ENCODE data around the gene MAPK11. TPM values are rescaled to one million over a fixed set of nuclear protein-coding genes. Genes with fewer than 3 reads are reported as not detected.

MAPK11 gene
- total RNA-seq, 1 donor from 2014 or later = 8.4 TPM

DNA sequence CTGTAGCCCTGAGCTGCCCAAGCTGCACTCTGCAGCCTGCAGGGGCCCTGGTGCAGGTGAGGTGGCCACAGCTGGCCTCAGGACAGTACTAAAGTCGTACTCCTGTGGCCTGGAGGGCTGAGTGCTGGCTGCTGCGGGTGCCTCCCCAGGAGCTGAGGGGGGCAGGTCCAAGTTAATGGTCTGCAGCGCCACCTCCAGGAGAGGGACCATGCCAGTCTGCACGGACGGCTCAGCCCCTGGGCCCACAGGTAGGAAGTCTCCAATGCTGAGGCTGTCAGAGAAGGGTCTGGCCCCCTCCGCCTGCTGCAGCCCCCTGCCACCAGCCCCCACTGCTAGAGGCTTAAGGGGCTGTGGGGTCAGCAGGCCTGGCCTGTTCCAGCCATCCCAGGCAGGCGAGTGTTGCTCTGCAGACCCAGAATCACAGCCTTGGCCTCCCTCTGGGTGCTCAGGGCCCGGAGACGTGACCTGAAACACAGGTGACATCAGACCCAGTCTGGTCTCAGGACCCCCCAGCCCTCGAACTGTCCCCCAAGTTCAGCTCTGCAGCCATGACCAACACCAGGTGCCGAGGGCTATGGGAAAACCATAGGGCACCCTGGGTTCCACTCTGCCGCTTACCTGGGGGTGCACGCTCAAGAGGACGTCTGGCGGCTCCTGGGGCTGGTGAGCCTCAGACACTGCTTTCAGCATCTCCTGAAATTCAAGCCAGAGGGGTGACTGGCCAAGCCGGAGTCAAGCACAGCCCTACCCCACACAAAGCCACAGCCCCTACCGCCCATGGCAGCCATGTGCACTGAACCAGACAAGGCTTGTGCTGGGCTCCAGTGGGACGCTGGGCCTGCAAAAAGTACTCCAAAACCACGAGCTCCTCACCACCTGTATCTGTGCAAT lies 48.5 kb downstream of the MAPK11 start:
- TF ChIP-seq, protein P1, sequence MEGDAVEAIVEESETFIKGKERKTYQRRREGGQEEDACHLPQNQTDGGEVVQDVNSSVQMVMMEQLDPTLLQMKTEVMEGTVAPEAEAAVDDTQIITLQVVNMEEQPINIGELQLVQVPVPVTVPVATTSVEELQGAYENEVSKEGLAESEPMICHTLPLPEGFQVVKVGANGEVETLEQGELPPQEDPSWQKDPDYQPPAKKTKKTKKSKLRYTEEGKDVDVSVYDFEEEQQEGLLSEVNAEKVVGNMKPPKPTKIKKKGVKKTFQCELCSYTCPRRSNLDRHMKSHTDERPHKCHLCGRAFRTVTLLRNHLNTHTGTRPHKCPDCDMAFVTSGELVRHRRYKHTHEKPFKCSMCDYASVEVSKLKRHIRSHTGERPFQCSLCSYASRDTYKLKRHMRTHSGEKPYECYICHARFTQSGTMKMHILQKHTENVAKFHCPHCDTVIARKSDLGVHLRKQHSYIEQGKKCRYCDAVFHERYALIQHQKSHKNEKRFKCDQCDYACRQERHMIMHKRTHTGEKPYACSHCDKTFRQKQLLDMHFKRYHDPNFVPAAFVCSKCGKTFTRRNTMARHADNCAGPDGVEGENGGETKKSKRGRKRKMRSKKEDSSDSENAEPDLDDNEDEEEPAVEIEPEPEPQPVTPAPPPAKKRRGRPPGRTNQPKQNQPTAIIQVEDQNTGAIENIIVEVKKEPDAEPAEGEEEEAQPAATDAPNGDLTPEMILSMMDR (conservative IDR thresholded peaks at IDR 0.05; ENCODE audit: low read depth, low read length) = no peak
- H3K4me3 ChIP-seq (ENCODE audit: low read depth, low read length) = no peak overlapping the region
- DNase-seq (ENCODE audit: low read depth) = no peak

DNA sequence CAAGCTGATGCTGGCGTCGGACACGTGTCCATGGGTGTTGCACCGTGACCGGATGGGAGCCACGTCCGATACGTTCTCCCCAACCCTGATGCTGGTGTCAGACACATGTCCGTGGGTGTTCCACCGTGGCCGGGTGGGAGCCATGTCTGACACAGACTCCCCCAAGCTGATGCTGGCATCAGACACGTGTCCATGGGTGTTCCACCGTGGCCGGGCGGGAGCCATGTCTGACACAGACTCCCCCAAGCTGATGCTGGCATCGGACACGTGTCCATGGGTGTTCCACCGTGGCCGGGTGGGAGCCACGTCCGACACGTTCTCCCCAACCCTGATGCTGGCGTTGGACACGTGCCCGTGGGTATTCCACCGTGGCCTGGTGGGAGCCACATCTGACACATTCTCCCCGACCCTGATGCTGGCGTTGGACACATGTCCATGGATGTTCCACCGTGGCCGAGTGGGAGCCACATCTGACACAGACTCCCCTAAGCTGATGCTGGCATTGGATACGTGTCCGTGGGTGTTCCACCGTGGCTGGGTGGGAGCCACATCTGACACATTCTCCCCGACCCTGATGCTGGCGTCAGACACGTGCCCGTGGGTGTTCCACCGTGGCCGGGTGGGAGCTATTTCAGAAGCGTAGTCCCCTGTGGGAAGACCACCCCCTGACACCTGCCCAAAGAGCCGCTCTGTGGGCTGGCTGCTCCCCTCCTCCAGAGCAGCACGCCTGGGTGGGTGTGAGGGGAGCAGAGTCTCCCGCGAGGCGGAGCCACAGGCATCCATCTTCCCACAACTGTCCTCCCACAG lies 49.4 kb downstream of the MAPK11 start:
- TF ChIP-seq, protein P1 (conservative IDR thresholded peaks at IDR 0.05; ENCODE audit: low read depth, low read length) = no peak
- no peak overlapping the region for H3K4me3 ChIP-seq (ENCODE audit: low read depth, low read length)
- DNase-seq (ENCODE audit: low read depth) = no peak

DNA sequence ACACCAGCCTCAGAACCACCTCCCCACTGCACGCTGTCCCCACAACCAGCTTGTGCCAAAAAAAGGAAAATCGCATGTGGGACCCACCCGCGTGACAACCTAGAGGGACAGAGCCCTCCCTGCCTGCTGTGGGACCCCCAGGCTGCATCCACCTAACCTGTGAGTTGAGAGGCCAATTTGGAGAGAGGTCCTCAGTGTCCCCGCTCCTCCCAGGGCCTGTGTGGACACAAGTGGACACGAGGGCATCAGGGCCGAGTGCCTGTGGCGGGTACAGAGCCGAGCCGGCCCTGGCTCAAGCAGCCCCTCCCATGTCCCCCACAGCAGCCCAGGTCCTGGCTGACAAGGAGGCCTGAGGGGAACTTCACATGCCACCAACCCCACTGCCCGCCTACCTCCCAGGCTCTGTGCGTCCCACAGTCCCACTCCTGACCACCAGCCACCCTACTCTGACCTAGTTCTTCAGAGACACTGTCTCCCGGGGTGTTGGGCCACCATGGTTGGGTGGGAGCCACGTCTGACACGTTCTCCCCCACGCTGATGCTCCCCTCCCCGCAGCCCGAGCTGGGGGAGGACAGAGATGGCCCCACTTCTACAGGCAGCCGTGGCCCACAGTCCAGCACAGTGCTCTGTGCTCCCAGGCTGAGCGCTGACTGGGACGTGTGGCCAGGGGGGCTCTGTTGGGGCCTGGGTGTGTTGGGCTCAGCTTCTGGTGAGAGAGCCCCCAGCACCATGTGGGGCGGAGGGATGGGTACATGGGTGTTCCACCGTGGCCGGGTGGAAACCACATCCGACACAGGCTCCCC lies 50.2 kb downstream of the MAPK11 start:
- TF ChIP-seq, protein P1 (conservative IDR thresholded peaks at IDR 0.05; ENCODE audit: low read depth, low read length) = no peak
- no peak for DNase-seq (ENCODE audit: low read depth)
- no peak overlapping the region for H3K4me3 ChIP-seq (ENCODE audit: low read depth, low read length)

DNA sequence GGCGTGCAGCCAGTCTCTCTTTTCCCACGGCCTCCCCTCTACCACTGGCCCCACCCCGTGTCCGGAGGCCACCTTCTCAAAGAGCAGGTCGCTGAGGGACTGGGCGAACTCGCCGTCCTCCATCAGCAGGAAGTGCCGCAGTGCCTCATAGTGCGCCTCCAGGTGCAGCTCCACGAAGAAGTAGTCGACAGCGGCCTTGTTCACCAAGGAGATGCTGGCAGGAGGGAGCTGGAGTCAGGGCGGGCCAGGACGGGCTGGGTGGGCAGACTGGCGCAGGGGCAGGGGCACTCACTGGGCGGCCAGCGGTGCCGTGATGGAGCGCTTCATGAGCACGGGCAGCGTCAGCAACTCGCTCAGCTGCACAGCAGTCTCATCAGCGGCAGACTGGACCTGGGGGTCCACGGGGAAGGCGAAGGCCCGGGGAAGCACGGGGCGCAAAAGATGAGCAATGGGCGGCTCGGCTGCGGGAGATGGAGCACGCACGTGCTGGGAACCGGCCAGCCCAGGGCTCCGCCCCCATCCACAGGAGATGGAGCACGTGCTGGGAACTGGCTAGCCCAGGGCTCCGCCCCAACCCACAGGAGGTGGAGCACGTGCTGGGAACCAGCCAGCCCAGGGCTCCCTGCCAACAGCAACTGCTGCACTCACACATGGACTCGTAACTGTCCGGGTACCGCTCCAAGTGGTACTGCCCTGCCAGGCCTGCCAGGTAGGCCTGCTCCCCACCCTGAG lies 51.0 kb downstream of the MAPK11 start:
- TF ChIP-seq, protein P1 (conservative IDR thresholded peaks at IDR 0.05; ENCODE audit: low read depth, low read length) = no peak
- H3K4me3 ChIP-seq (ENCODE audit: low read depth, low read length) = no peak overlapping the region
- no peak for DNase-seq (ENCODE audit: low read depth)

DNA sequence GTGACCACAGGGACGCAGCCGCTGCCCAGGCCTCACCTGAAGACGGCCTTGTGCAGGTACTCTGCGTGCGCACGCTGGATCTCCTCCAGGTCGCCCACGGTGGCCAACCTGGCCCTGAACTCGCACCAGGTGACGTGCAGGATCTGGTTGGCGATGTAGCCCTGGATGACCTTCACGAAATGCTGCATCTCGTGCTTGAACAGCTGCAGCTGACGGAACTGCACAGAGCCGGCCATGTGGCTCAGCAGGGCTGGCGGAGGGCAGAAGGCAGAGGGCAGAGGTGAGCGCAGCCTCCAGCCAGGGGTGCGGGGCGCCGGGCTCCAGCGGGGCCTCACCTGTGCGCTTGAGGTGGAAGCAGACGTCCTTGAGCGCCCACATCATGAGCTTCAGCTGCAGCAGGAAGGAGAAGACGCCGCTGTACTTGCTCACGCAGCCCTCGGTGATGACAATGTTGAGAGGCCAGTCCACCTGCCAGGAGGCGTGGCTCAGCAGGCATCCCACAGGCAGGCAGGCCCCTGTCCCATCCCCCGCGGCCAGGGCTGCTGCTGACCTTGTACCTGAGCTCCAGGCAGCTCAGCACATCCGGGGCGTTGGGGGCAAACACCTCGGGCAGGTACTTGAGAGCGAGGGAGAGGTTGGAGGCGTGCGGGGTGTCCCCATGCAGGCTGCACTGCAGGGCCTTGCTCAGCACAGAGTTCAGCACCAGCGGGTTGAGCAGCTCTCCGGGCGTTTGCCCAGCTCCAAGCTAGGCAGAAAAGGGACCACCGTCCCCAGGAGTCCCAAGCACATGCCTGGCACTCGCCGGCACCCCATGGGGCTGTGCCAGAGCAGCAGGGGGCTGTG lies 51.8 kb downstream of the MAPK11 start:
- no peak for DNase-seq (ENCODE audit: low read depth)
- TF ChIP-seq, protein P1 (conservative IDR thresholded peaks at IDR 0.05; ENCODE audit: low read depth, low read length) = no peak
- no peak overlapping the region for H3K4me3 ChIP-seq (ENCODE audit: low read depth, low read length)
